HFF-Myc (cell line): ENCODE data around the gene JARID2.

ENCODE experiments used
- DNase-seq: peaks from one replicate; pipeline ENCODE4 v3.0.0-alpha.2; 2011; ENCODE audit warnings: low read depth; ENCODE audit errors: extremely low read depth
- H3K4me3 ChIP-seq: replicated peaks from 2 replicates; pipeline ENCODE4 v1.5.1; 2011; ENCODE audit warnings: low read depth, mild to moderate bottlenecking, control low read depth, low read length
- TF ChIP-seq, protein P1 (sequence below): IDR thresholded peaks from 2 replicates; pipeline ENCODE4 v1.5.1; 2012; ENCODE audit warnings: mild to moderate bottlenecking, low read depth, low read length, control low read depth; ENCODE audit errors: missing control alignments

JARID2 gene

DNA sequence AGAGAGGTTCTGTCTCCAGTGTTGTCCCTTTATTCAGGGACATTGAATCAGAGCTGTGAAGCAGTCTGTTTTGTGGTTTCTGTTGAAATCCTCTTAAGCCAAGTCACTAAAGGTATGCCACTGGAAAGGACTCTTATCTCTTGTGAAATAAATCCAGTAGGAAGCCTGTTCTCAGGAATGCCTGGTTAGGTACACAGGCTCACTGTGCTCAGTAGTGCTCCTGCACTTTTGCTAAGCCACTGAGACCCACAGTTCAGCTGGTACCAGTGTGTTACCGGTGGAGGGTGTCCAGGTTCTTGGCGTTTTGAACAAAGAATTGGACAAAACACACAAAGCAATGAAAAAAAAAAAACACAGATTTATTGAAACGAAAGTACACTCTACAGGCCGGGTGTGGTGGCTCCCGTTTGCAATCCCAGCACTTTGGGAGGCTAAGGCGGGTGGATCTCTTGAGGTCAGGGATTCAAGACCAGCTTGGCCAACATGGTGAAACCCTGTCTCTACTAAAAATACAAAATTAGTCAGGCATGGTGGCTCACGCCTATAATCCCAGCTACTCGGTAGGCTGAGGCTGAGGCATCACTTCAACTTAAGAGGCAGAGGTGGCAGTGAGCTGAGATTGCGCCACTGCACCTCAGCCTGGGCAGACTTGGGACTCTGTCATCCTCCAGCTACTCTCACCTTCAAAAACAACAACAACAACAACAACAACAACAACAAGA, 186.1 kb downstream of the JARID2 start:
- no peak for DNase-seq
- TF ChIP-seq, protein P1, sequence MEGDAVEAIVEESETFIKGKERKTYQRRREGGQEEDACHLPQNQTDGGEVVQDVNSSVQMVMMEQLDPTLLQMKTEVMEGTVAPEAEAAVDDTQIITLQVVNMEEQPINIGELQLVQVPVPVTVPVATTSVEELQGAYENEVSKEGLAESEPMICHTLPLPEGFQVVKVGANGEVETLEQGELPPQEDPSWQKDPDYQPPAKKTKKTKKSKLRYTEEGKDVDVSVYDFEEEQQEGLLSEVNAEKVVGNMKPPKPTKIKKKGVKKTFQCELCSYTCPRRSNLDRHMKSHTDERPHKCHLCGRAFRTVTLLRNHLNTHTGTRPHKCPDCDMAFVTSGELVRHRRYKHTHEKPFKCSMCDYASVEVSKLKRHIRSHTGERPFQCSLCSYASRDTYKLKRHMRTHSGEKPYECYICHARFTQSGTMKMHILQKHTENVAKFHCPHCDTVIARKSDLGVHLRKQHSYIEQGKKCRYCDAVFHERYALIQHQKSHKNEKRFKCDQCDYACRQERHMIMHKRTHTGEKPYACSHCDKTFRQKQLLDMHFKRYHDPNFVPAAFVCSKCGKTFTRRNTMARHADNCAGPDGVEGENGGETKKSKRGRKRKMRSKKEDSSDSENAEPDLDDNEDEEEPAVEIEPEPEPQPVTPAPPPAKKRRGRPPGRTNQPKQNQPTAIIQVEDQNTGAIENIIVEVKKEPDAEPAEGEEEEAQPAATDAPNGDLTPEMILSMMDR: no peak
- no peak overlapping the region for H3K4me3 ChIP-seq

DNA sequence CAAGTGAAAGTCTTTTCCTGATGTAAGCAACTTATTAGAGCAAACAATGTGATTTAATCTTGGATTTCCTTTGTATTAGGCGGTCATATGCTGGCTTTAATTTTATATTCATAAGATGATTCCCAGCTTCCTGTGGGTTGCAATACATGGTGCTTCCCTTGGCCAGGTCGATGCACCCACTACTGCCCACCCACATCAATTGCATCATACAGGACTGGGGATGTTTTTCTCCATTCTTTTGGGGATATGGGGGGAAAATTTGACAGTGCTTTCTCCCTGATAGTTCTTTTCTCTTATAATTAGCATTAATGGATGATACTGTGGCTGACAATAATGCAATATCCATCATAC, 187.6 kb downstream of the JARID2 start:
- H3K4me3 ChIP-seq: no peak overlapping the region
- TF ChIP-seq, protein P1: no peak
- DNase-seq: no peak

DNA sequence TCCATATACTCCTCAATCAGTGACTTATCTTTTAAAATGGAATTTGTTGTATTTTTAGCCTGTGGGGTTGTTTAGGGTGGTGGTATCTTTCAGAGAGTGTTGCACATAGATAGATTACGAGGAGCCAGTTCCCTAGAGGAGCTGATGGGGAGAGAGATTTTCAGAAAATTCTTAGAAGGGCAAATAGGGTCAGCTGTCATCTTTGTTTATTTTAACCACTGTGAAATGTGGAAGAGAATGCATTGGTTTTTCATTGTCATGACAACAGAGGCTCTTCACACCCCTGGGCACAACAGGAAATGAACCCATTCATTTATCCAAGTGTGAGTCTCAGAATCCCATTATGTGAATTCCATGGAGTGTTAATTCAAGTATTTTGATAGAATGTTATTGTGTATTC, 188.4 kb downstream of the JARID2 start:
- DNase-seq: no peak
- H3K4me3 ChIP-seq: no peak overlapping the region
- TF ChIP-seq, protein P1: no peak

DNA sequence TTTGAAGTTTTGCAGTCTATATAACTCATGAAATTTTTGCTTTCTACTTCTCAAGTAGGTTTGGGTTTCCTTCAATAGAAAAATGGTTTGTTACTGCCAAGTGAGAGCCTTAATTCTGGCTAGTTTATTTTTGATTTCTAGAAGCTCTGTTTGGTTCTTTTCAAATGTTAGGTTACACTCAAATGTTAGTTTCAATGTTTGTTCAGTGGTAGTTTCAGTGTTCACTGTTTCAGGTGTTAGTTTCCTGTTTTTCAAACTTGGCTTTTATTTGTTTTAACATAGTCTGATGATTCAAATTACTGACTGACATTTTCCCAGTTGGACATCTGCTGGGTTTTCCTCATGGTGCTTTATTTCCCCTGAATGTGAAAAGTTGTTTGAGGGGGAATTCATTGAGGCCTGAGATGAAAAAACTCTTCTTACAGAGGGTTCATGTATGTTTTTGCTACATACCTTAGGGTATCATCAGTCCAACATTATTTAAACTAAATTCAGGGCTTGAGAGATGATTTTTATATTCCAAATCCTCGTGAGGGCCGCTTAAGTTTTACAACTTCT, 189.0 kb downstream of the JARID2 start:
- DNase-seq: no peak
- H3K4me3 ChIP-seq: no peak overlapping the region

DNA sequence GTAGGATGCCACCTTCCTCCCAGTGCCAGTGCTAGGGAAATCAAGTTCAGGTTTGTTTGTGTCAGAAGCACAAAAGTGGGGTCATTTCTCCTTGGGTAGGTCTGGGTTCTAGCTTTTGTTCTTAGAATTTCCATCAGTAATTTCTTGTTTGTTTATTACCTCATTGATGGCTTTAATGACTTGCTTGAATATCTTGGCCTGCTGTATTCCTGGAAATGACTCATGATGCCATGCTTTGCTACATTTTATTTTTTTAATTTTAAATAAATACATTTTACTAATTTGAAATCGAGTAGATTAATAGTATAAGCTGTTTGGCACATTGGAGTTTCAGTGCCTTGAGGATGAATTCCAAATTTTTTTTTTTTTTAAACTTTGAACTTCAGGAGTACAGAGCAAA, 189.6 kb downstream of the JARID2 start:
- no peak for DNase-seq
- H3K4me3 ChIP-seq: no peak overlapping the region
- TF ChIP-seq, protein P1: no peak

More for the DNA sequence above, 189.0 kb downstream of the JARID2 start:
- TF ChIP-seq, protein P1: no peak

DNA sequence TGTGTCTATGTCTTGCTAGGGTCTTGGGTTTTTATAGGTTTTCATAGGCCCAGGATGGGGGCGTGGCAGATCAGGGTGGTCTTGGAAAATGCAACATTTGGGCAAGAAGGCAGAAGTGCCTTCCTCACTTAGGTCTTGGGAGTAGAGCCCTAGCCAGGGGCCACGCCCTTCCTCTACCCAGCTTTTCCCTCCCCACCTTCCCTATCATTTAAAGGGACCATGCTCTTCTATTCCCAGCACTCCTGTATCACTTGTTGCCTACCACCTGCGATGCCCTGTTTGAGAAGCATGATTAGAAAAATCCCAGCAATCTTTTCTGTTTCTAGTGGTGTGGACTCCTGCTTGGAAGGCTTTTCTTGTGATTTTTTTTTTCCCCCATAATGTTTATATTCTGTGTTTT, 190.6 kb downstream of the JARID2 start:
- no peak overlapping the region for H3K4me3 ChIP-seq
- no peak for DNase-seq
- TF ChIP-seq, protein P1: no peak
